Activated T-helper 17 cell treated with anti-CD3 and anti-CD28 coated beads, Interleukin-2, amount 50 U/mL, for 72 hours (primary cell): ENCODE data around the gene PAX7. TPM values are rescaled to one million over a fixed set of nuclear protein-coding genes. Genes with fewer than 3 reads are reported as not detected.

Source experiments
- ATAC-seq: fragments of 150-1000 bp; cut with Tn5 transposase; replicated peaks from 2 replicates; pipeline ENCODE4 v1.10.0; 2021; ENCODE audit warnings: mild to moderate bottlenecking, moderate library complexity
- H3K27ac Mint-ChIP-seq: one replicate; pipeline ENCODE4 v1.8.0; 2022; ENCODE audit warnings: mixed read lengths
- H3K27me3 Mint-ChIP-seq: one replicate; pipeline ENCODE4 v1.8.0; 2022; ENCODE audit warnings: mixed read lengths
- H3K36me3 Mint-ChIP-seq: one replicate; pipeline ENCODE4 v1.8.0; 2022; ENCODE audit warnings: low read depth, mild to moderate bottlenecking, mixed read lengths
- H3K4me1 Mint-ChIP-seq: one replicate; pipeline ENCODE4 v1.8.0; 2022; ENCODE audit warnings: mixed read lengths
- H3K4me3 Mint-ChIP-seq: one replicate; pipeline ENCODE4 v1.8.0; 2022; ENCODE audit warnings: mild to moderate bottlenecking, mixed read lengths
- H3K9me3 Mint-ChIP-seq: one replicate; pipeline ENCODE4 v1.8.0; 2022; ENCODE audit warnings: mixed read lengths
- total RNA-seq, 2 donors: library from RNA; stranded (reverse); gene quantifications; one replicate each; pipeline ENCODE4 v1.2.3, GENCODE V29; 2022

Gene PAX7
- total RNA-seq, 2 donors from 2014 or later: not detected

- H3K27ac Mint-ChIP-seq: no peak overlapping the region
- H3K4me3 Mint-ChIP-seq: no peak overlapping the region
- no peak for ATAC-seq
- no peaks in the 10 kb centered on the region for H3K36me3 Mint-ChIP-seq
- H3K9me3 Mint-ChIP-seq: no peaks in the 10 kb centered on the region
- peaks cover 55% of the 10 kb centered on the region for H3K27me3 Mint-ChIP-seq
- no peaks in the 10 kb centered on the region for H3K4me1 Mint-ChIP-seq
Observed at GRCh38 chr1:18726368-18726767, 95.7 kb downstream of the PAX7 start.

- Mint-ChIP-seq H3K27me3 (peaks cover 49% of the 10 kb centered on the region), H3K4me1 (no peaks in the 10 kb centered on the region), H3K9me3 (no peaks in the 10 kb centered on the region), H3K27ac (no peak overlapping the region), H3K36me3 (no peaks in the 10 kb centered on the region), H3K4me3 (no peak overlapping the region)
- ATAC-seq: no peak
Observed at GRCh38 chr1:18727956-18728355, 97.3 kb downstream of the PAX7 start.

DNA sequence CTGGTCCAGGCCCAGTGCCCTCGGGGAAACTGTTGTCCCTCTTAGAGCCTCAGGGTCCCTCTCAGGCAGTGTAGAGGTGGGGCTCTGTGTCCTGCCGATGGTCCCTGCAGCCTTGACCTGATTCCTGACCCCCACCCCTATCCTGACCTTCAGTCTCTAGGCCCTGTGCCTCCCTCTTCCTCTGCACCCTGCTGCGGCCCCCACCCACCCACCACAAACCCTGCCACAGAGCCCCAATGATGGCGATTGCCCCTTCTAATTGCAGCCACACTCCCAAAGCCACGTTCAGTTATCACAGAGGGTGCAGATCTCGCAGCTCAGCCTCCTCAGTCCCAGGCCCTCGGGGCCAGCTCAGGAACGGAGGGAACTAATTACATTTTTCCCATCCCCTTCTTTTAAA lies 99.7 kb downstream of the PAX7 start:
- peaks cover 52% of the 10 kb centered on the region for H3K27me3 Mint-ChIP-seq
- no peaks in the 10 kb centered on the region for H3K4me1 Mint-ChIP-seq
- no peak overlapping the region for H3K4me3 Mint-ChIP-seq
- ATAC-seq: no peak
- H3K36me3 Mint-ChIP-seq: no peaks in the 10 kb centered on the region
- no peak overlapping the region for H3K27ac Mint-ChIP-seq
- no peaks in the 10 kb centered on the region for H3K9me3 Mint-ChIP-seq

DNA sequence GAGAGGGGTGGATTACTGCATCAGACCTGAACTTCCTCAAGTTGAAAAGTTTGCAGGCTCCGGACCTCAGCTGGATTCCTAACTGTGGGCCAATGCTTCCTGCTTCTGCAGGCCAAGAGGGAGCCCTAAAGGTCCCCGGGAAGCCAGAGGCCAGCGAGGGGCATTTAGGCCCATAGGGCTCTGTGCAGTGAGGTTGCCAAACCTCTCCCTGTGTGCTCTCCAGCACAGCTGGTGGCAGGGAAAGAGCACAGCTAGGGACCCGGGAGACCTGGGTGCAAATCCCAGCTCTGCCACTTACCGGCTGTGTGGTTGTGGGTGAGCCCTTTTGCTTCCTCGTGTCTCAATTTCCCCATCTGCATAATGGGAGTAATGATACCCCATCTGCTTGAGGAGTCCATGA lies 100.5 kb downstream of the PAX7 start:
- Mint-ChIP-seq H3K27ac (no peak overlapping the region), H3K9me3 (no peaks in the 10 kb centered on the region), H3K4me1 (no peaks in the 10 kb centered on the region), H3K27me3 (peaks cover 45% of the 10 kb centered on the region), H3K36me3 (no peaks in the 10 kb centered on the region), H3K4me3 (no peak overlapping the region)
- no peak for ATAC-seq

DNA sequence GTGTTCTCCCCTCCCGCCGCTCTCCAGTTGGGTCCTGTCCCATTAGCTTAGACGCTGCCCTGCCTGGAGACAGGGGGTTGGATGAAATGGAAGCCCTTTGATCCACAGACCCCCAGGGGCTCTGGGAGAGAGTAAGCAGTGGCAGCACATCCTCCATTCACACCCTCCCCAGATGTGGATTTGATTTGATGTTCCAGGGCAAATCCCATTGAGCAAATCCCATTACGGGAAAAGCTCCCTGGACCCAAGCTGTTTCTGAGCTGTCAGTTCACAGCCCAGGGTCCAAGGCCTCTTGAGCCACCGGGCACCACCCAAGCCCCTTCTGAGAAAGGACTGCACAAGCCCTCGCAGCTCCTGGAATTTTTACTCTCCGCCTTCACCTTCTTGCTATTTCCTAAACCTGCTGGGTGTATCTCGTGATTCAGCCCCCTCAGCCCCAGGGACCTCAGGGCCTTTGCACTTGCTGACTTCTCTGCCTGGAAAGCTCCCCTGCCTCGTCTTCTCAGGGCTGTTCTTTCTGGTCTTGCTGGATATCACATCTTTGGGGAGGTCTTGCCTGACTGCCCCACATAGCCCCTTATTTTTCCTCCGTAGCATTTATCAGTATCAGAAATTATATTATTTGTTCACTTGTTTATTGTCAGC lies 101.1 kb downstream of the PAX7 start:
- H3K4me1 Mint-ChIP-seq: no peaks in the 10 kb centered on the region
- H3K36me3 Mint-ChIP-seq: no peaks in the 10 kb centered on the region
- no peak overlapping the region for H3K27ac Mint-ChIP-seq
- no peak overlapping the region for H3K4me3 Mint-ChIP-seq
- H3K9me3 Mint-ChIP-seq: no peaks in the 10 kb centered on the region
- H3K27me3 Mint-ChIP-seq: peaks cover 42% of the 10 kb centered on the region
- no peak for ATAC-seq

GRCh38 chr1:18732686-18733085 lies 102.0 kb downstream of the PAX7 start:
- H3K9me3 Mint-ChIP-seq: no peaks in the 10 kb centered on the region
- H3K36me3 Mint-ChIP-seq: no peaks in the 10 kb centered on the region
- ATAC-seq: no peak
- no peaks in the 10 kb centered on the region for H3K4me1 Mint-ChIP-seq
- no peak overlapping the region for H3K27ac Mint-ChIP-seq
- H3K27me3 Mint-ChIP-seq: peaks cover 33% of the 10 kb centered on the region
- no peak overlapping the region for H3K4me3 Mint-ChIP-seq

DNA sequence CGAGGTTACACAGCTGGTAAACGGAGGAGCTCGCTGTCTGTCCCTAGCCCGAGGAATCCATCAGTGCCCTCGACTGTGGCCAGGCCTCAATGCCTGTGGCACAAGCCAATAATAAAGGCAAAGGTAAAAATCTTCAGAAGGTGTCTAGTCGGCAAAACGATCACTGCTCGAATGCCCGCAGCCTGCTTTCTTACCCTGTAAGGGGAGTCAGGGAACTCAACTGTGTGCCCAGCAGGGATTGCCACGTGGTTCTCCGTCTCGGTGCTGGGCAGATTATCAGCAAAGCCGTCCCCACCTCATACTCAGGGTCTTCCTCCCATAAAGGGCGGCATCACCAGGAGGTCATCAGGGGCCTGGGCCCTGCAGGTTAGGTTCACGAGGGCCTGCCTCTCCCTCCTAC lies 103.4 kb downstream of the PAX7 start:
- Mint-ChIP-seq H3K36me3 (no peaks in the 10 kb centered on the region), H3K27ac (no peak overlapping the region), H3K9me3 (no peaks in the 10 kb centered on the region), H3K4me3 (no peak overlapping the region), H3K4me1 (no peaks in the 10 kb centered on the region), H3K27me3 (peaks cover 31% of the 10 kb centered on the region)
- ATAC-seq: no peak

DNA sequence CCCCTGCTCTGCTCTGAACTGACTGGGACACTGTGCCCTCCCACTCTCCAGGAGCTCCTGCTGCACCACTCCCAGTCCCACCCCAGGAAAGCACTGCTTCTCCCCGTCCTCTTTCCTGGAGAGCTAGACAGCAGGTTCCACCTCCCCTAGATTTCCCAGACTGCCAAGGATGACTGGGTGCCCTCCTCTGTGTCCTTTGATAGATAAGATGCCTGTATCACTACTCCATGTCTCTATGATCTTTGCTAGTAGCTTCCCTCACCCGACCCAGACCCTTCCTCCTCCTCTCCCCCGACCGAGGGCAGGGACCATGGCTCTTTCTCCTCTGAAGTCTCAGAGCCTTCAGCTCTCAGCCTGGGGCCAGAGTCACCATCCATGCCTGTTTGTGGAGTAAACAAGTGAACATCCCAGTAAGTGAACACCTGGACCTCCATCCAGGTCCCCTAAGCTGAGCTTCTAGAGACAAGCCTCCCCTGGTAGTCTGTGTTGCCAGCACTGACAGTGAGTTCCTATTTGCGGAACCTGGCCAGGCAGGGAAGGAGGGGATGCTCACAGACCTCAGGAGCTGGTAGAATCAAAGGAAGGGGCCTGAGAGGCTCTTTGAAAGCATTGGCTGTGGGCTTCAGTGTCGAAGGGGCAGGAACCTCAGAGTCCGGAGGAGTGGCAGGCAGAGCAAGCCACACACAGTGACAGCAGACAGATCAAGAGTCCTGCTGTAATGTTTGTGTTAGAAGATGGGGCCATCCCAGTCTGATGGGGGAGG lies 104.0 kb downstream of the PAX7 start:
- H3K4me3 Mint-ChIP-seq: no peak overlapping the region
- peaks cover 28% of the 10 kb centered on the region for H3K27me3 Mint-ChIP-seq
- H3K9me3 Mint-ChIP-seq: no peaks in the 10 kb centered on the region
- ATAC-seq: no peak
- H3K27ac Mint-ChIP-seq: no peak overlapping the region
- no peaks in the 10 kb centered on the region for H3K36me3 Mint-ChIP-seq
- no peaks in the 10 kb centered on the region for H3K4me1 Mint-ChIP-seq

- Mint-ChIP-seq H3K27me3 (peaks cover 28% of the 10 kb centered on the region), H3K4me1 (no peaks in the 10 kb centered on the region), H3K27ac (no peak overlapping the region), H3K4me3 (no peak overlapping the region), H3K9me3 (no peaks in the 10 kb centered on the region), H3K36me3 (no peaks in the 10 kb centered on the region)
- ATAC-seq: no peak
Observed at GRCh38 chr1:18735224-18735997, 104.8 kb downstream of the PAX7 start.

GRCh38 chr1:18736958-18737357 lies 106.3 kb downstream of the PAX7 start:
- Mint-ChIP-seq H3K4me1 (no peaks in the 10 kb centered on the region), H3K36me3 (no peaks in the 10 kb centered on the region), H3K27me3 (peaks cover 29% of the 10 kb centered on the region), H3K4me3 (no peak overlapping the region), H3K27ac (no peak overlapping the region), H3K9me3 (no peaks in the 10 kb centered on the region)
- no peak for ATAC-seq

GRCh38 chr1:18738126-18738525 lies 107.5 kb downstream of the PAX7 start:
- no peaks in the 10 kb centered on the region for H3K9me3 Mint-ChIP-seq
- no peak for ATAC-seq

DNA sequence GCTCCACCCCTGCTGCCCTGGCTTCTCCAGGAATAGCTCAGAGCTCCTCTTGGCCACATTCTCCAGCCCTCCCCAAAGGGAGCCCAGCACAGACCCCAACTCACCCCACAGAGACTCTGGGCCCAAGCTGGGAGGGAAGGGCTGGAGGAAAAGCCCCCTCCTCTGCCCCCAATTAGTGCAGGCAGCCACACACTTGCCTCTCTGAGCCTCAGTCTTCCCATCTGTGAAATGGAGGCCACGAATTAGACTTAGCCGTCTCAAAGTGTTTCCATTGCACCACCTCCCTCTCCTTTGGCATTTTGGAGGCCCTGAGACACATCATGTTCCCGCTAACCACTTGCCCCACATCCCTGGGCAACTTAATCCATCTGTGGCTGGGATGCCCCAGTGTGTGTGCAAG lies 108.0 kb downstream of the PAX7 start:
- no peaks in the 10 kb centered on the region for H3K36me3 Mint-ChIP-seq
- H3K27ac Mint-ChIP-seq: no peak overlapping the region
- peaks cover 16% of the 10 kb centered on the region for H3K27me3 Mint-ChIP-seq
- no peaks in the 10 kb centered on the region for H3K9me3 Mint-ChIP-seq
- no peak for ATAC-seq
- no peak overlapping the region for H3K4me3 Mint-ChIP-seq
- H3K4me1 Mint-ChIP-seq: no peaks in the 10 kb centered on the region

More at GRCh38 chr1:18738126-18738525, 107.5 kb downstream of the PAX7 start:
- Mint-ChIP-seq H3K4me3 (no peak overlapping the region), H3K4me1 (no peaks in the 10 kb centered on the region), H3K27me3 (peaks cover 20% of the 10 kb centered on the region), H3K36me3 (no peaks in the 10 kb centered on the region), H3K27ac (no peak overlapping the region)

DNA sequence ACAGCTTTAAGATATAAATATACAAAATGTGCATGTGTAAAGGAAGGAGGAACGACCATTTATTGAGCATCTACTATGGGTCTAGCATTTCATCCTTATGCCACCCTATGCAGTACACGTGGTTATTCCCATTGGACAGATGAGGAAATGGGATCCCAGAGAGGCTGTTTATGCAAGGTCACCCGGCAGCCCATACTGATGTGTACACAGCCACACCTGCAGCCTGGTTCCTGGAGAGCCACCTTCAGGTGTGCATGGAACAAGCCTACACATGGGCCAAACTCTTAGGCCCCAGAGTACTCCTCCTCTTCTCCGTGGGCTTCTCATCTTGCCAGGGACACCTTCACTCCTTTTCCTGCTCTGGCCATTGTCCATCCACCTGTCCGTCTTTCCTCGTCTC lies 108.8 kb downstream of the PAX7 start:
- H3K36me3 Mint-ChIP-seq: no peaks in the 10 kb centered on the region
- H3K4me1 Mint-ChIP-seq: no peaks in the 10 kb centered on the region
- no peak overlapping the region for H3K4me3 Mint-ChIP-seq
- H3K27me3 Mint-ChIP-seq: peaks cover 18% of the 10 kb centered on the region
- no peaks in the 10 kb centered on the region for H3K9me3 Mint-ChIP-seq
- no peak for ATAC-seq
- H3K27ac Mint-ChIP-seq: no peak overlapping the region

DNA sequence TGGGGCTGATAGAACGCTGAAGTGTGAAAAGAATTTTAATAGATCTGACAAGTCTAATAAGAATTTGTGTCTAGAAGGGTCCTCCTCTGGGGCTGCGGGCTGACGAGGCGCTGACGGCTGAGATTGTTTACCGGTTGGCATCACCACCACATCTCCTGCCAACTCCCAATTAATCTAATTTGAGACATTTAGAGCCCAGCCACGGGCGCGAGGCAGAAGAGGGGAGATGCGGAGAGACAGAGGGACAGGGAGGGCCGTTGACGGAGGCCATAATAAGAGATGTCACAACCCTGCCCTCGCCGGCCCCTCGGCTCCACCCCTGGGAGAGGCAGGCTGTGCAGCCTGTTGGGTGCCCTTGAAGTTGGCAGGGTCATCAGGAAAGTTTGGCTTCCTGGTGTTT lies 109.3 kb downstream of the PAX7 start:
- peaks cover 16% of the 10 kb centered on the region for H3K27me3 Mint-ChIP-seq
- H3K4me1 Mint-ChIP-seq: no peaks in the 10 kb centered on the region
- ATAC-seq: no peak
- no peak overlapping the region for H3K4me3 Mint-ChIP-seq
- no peaks in the 10 kb centered on the region for H3K9me3 Mint-ChIP-seq
- no peaks in the 10 kb centered on the region for H3K36me3 Mint-ChIP-seq
- H3K27ac Mint-ChIP-seq: no peak overlapping the region

DNA sequence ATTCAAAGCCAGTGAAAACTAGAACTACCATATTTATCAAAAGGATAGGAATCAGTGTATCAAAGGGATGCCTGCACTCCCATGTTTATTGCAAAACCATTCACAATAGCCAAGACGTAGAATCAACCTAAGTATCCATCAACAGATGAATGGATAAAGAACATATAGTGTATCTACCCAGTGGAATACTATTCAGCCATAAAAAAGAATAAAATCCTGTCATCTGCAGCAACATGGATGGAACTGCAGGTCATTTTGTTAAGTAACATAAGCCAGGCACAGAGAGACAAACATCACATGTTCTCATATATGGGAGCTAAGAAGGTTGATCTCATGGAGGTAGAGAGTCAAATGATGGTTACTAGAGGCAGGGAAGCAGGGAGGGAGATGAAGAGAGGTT lies 110.0 kb downstream of the PAX7 start:
- H3K27ac Mint-ChIP-seq: no peak overlapping the region
- no peaks in the 10 kb centered on the region for H3K36me3 Mint-ChIP-seq
- peaks cover 16% of the 10 kb centered on the region for H3K27me3 Mint-ChIP-seq
- no peak for ATAC-seq
- H3K4me3 Mint-ChIP-seq: no peak overlapping the region
- no peaks in the 10 kb centered on the region for H3K9me3 Mint-ChIP-seq
- no peaks in the 10 kb centered on the region for H3K4me1 Mint-ChIP-seq
